ENCODE measurements around the gene ZNF354C.
"Not testable (repeated sequence)": the region's sequence is repeated elsewhere in the genome, so short reads cannot be mapped to it uniquely, and the experiment has no call there.

ZNF354C gene

GRCh38 chr5:179060116-179061008 lies at the start of gene ZNF354C:
ZNF354C (plus strand) TSS chr5:179060373; CDS start chr5:179062069, 1,696 bp downstream.
- DNase-seq (ENCODE audit: low read depth in 2 of 2) = peak; percentile 80 to 84

- peak; percentile 89 to 92 for DNase-seq (ENCODE audit: low read depth in 2 of 2)
These were observed 36.5 kb upstream of the ZNF354C start, which contains the start of gene ZNF879 for GRCh38 chr5:179023528-179024189. ZNF879 (plus strand) TSS chr5:179023804; CDS start chr5:179025005, 1,201 bp downstream.

DNA sequence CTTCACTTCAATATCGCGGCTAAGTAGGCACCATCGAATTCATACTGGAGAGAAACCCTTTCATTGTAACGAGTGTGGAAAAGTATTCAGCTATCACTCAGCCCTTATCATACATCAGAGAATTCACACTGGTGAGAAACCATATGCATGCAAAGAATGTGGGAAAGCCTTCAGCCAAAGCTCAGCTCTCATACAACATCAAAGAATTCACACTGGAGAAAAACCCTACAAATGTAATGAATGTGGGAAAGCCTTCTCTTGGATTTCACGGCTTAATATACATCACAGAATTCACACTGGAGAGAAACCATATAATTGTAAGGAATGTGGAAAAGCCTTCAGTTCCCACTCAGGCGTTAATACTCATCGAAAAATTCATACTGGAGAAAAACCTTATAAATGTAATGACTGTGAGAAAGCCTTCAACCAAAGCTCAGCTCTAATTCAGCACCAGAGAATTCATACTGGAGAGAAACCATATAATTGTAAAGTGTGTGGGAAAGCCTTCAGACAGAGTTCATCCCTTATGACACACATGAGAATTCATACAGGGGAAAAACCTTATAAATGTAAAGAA lies 27.1 kb upstream of the ZNF354C start:
- no peak for DNase-seq (ENCODE audit: low read depth in 2 of 2)

DNA sequence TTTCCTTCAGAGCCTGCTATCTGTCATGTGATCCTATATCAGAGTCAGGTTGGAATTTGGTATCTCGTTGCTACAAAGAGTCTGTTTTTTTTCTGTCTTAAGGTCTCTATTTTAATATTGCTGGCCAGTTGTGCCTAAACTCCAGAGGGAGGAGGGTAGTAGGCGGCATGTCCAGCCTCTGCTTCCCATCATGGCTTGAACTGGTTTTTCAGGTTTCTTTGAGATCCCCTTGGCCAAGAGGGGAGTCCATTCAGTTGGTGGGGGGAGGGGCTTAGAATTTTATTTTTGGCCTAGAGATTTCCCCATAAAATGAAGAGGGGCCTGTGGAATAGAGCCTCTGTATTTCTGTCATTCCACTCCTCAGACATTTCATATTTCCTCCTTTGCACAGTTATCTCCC lies 15.4 kb upstream of the ZNF354C start:
- no peak for DNase-seq (ENCODE audit: low read depth in 2 of 2)

DNA sequence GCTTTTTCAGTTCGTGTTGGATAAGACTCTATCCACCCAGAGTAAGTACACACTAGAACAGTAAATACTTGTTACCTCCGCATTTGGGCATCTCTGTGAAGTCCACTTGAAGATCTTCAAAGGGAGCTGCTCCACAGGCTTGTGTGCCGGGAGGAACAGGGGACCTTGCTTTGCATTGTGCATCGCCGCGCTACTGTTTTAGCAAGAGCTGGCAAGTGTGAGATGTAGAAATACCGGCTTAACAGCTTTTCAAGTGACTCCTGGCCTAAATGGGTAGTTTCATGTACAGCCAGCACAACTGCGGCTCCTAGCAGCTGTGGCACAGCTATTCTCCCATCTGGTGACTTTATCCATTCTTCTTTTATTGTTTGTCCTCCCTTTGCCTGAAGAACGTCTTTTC lies 8.4 kb upstream of the ZNF354C start:
- DNase-seq (ENCODE audit: low read depth in 2 of 2) = no peak

DNA sequence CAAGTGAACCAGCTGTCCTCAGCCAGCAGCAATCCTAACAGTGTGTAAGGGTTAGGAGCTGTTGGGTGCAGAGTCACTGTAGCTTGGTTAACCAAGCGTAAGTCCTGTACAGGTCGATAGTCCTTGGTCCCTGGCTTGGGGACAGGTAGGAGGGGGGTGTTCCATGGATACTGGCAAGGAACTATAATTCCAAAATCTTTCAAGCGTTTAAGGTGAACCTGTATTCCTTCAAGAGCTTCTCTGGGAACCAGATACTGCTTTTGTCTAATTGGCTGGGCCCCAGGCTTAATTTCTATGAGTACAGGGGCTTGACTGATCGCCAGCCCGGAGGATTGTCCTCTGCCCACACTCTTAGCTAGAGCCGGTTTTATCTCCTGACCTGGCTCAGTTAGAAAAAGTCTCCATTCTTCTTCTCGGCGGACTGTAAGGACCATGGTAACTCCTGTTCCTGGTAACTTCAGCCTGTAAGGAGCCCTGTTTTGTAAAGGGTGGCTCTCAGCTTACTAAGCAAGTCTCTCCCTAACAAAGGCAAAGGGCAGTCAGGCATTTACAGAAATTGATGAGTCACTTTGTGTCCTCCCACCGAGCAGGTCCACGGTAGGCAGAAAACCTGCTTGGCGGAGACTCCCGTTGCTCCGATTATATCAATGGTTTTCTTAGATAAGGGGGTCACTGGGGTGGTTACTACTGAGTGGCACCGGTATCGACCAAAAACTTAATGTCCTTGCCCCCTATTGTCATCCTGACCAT lies 6.0 kb upstream of the ZNF354C start:
- DNase-seq (ENCODE audit: low read depth in 2 of 2) = no peak

GRCh38 chr5:179054876-179055275 lies 5.3 kb upstream of the ZNF354C start:
- no peak for DNase-seq (ENCODE audit: low read depth in 2 of 2)

- no peak for DNase-seq (ENCODE audit: low read depth in 2 of 2)
These were observed 4.7 kb upstream of the ZNF354C start for GRCh38 chr5:179055436-179055835.

DNA sequence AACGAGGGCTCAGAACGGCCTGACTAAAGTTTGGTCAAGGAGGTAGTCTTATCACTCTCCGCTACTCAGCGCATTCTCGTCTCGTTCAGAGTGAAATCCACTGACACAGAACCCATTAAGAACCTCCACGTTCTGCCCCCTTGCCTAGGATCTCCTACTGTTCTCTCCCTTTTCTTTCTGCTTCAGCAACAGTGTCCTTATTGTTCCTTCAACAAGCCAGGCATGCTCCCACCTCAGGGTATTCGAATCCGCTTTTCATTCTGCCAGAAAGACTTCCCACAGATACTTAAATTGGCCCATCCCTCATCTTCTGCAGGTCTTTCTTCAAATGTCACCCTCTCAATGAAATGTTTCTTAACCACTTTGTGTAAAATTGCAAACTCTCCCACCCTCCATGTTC lies 4.3 kb upstream of the ZNF354C start:
- no peak for DNase-seq (ENCODE audit: low read depth in 2 of 2)

- no peak for DNase-seq (ENCODE audit: low read depth in 2 of 2)
These were observed 852 bp downstream of the ZNF354C start for GRCh38 chr5:179061025-179061424.

DNA sequence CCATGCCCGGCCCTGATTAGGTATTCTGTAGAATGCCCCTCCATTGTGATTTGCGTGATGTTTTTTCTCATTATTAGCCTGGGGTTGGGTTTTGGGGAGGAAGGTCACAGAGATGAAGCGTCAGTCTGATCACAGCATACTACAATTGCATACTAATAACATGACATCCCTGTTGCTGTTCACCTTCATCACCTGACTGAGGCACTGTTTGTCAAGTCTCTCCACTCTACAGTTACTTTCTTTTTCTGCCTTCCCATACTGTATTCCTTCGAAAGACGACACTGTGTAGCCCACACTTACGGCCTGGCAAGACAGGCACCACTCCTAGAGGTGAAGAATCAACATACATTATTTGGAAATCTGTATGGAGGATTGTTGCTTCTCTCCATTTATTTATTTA lies 5.5 kb downstream of the ZNF354C start:
- no peak for DNase-seq (ENCODE audit: low read depth in 2 of 2)

GRCh38 chr5:179079165-179079987 lies 19.2 kb downstream of the ZNF354C start:
- no peak for DNase-seq (ENCODE audit: low read depth in 2 of 2)

GRCh38 chr5:179080724-179081123 lies 20.6 kb downstream of the ZNF354C start:
- DNase-seq (ENCODE audit: low read depth in 2 of 2) = no peak

DNA sequence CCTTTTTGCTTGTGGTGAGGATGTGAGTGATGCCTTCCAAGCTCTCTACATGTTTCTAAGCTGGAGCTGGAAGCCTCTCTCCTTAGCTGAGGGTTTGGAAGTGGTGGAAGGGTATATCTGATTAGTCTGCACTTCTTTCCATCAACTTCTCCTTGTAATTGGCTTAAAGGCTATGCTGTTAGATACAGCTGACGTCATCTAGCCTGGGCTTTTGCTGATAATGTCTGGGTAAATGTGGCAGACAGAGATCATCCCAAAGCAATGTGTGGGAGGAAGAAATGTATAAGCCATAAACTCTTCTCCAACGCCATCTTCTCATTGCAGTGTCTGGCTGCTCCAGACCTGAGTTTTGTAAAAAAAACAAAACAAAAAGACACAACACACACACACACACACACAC lies 29.3 kb downstream of the ZNF354C start:
- DNase-seq (ENCODE audit: low read depth in 2 of 2) = no peak

GRCh38 chr5:179101282-179101681 lies 41.1 kb downstream of the ZNF354C start:
- not testable (repeated sequence) for DNase-seq (ENCODE audit: low read depth in 2 of 2)

DNA sequence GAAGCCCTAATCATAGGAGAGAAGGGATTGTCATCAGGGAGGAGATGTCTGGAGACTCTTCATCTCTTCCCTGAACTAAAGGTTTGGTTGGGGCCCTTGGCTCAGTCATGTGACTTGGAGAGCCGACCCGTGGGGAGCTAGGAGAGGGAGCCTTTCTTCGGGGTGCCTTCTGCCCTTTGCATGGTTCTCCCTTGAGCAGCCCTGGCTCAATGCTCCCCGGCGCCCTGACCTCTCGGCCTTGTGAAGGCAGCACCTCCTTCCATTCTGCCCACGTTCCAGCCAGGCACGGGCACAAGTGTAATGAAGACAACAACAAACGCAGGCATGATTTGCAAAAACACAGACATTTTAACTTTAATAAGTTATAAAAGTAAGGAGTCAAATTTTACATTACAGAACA lies 50.4 kb downstream of the ZNF354C start:
- DNase-seq (ENCODE audit: low read depth in 2 of 2) = no peak

DNA sequence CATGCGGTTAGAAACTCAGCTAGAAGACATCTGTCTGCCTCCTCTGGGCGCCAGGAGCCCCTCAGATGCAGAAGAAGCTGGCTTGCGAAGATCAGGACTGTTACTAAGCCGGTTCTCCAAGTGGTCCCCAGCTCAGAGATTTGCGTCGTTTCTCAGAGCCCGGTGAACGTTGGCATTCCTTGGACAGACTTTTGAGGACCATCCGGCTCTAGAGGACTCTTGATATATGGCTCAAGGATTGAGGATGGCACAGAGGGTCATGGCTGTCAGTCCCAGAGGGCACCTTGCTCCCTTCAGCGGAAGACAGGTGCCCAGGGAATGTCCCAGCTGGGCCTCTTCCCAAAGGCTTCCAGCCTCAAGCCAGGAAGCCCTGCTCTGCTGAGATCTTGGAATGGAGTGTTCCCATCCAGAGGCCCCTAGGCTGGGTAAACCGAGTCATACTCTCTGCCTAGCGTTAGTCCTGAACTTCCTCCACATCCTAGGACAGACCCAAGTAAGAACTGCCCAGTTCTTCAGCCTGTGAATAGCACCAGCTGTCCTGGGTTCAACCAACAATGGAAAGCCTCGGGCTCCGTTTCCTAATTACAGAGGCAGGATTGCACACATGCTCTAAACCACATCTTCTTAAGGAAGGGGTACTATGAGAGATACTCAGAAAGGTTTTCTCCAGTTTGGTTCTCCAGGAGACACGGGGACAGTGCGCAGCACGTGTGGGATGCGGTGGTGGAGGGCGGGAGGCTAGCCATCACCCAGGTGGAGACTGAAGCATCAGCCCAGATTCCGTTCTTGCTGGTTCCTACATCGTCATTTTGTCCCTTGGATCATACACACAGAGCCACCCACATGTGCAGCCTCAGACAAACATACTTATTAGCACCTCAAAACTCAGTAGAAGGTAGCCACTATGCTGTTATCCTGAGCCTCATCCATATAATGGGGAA lies 51.4 kb downstream of the ZNF354C start:
- no peak for DNase-seq (ENCODE audit: low read depth in 2 of 2)

- no peak for DNase-seq (ENCODE audit: low read depth in 2 of 2)
These were observed 52.4 kb downstream of the ZNF354C start for GRCh38 chr5:179112469-179113142.

- no peak for DNase-seq (ENCODE audit: low read depth in 2 of 2)
These were observed 53.0 kb downstream of the ZNF354C start for GRCh38 chr5:179113143-179113530.

Measured in stimulated activated CD8-positive, alpha-beta memory T cell treated with anti-CD3 and anti-CD28 coated beads, Interleukin-7, amount 100 ng/mL, for 4 hours (primary cell).